Activated CD4-positive, alpha-beta T cell treated with anti-CD3 and anti-CD28 coated beads for 24 hours (primary cell): ENCODE data around the gene RPL29.

Experiments used
- DNase-seq, 2 donors: peaks; one replicate each; pipeline ENCODE4 v3.0.0-alpha.2; 2020; ENCODE audit warnings: low read depth in 2 of 2

The RPL29 gene

DNA sequence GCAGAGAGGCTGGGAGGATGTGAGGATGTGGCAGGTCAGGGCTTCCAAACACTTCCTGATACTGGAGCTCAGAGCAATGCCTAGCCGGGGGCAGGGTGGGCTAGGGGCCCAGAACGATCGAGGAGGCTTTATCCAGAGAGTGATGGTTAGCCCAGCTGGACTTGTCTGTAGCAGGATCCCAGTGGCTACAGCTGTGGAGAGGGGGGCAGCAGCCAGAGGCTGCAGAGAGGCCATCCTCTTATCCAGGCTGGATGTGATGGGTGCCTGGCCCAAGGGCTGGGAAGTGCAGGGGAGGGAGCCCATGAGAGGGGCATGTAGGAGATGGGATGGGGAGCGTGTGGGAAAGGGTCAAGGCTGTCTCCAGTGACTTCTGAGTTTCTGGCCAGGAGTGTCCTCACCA lies 48.9 kb downstream of the RPL29 start:
- no peak for DNase-seq

DNA sequence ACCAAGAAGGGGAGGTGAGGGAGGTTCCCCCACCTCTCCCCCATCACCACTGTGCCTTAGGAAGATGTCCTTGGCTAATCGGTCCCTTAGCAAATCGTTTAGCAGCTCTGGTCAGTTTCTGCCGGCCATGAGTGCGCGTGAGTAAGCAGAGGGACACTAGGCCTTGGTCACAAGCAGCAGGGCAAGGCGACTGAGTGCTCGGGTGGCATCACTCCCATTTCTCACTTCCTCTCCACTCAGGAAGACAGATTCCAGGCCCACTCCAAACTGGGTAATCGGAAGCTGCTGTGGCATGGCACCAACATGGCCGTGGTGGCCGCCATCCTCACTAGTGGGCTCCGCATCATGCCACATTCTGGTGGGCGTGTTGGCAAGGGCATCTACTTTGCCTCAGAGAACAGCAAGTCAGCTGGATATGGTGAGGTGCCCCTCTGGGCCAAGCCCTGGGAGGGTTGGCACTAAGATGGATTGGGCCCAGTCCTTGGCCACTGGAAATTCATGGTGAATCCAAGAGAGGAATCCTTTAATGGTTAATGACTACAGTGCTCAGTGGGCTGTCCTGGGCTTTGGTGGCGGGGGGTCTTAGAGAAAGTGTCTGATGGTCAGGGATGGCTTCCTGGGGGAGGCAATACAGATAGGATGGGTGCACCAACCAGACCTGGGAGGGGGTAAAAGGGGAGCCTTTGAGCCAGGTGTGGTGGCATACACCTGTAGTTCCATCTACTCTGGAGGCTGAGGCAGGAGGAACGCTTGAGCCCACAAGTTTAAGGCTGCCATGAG lies 49.6 kb downstream of the RPL29 start:
- DNase-seq, result no peak

DNA sequence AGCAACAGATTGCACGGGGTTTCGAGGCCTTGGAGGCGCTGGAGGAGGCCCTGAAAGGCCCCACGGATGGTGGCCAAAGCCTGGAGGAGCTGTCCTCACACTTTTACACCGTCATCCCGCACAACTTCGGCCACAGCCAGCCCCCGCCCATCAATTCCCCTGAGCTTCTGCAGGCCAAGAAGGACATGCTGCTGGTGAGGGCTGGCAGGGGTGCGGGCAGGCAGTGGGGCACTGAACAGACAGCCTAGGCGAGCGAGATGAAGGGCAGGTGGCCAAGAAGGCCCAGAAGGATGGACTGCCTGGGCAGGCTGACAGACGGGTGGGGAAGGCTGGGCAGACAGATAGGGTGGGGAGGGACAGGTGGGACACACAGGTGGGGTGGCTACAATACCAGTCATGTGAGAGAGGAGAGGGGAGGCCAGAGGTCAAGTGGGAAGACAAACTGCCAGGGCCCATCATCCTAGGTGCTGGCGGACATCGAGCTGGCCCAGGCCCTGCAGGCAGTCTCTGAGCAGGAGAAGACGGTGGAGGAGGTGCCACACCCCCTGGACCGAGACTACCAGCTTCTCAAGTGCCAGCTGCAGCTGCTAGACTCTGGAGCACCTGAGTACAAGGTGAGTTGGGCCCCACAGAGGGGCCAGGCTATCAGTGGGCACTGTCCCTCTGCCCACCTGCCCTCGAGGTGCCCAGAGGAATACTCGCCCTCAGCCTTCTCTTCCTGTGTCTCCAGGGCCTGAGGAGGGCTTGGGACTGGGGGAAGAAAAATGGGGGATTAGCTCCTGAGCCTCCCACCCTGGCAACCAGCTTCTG lies 50.5 kb downstream of the RPL29 start:
- DNase-seq, result no peak

DNA sequence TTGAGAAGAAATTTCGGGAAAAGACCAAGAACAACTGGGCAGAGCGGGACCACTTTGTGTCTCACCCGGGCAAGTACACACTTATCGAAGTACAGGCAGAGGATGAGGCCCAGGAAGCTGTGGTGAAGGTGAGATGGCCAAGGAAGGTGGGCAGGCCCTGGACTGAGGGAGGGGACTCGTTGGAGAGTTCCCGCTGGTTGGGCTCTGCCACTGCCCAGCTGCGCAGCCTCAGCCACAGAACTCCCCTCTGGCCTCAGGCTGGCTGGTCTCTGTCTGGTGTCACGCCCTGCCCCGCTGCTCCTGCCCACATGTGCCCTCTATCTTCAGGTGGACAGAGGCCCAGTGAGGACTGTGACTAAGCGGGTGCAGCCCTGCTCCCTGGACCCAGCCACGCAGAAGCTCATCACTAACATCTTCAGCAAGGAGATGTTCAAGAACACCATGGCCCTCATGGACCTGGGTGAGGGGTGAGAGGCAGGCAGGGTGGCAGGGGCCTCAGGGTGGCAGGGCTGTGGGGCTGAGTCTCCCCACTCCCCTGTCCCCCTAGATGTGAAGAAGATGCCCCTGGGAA lies 51.2 kb downstream of the RPL29 start:
- no peak for DNase-seq
